ENCODE data around the gene SP6.

SP6 gene

GRCh38 chr17:47895856-47896671 lies 45.1 kb upstream of the SP6 start, which contains the start of gene SP2:
Gene SP2 (plus strand): TSS chr17:47896236. CDS start chr17:47896287, 51 bp downstream.
- ChIA-PET POLR2A (interaction anchor here (0.6 to 1.6 kb wide), 14 partner anchors 9 to 104 kb away, joined by 3 to 6 read pairs (median 4); partner anchors contain the start of genes CDK5RAP3, LRRC46, MRPL10 and PNPO), CTCF (interaction anchor here (0.8 to 18.8 kb wide), 10 partner anchors 11 to 55 kb away, joined by 3 to 1547 read pairs (median 5); partner anchors contain the start of genes PNPO, SCRN2 and SP6)
- peak; percentile 100 for DNase-seq (ENCODE audit: low read depth, low spot score)
- TF ChIP-seq CTCF (IDR thresholded peaks at IDR 0.05; ENCODE audit: insufficient read depth, low read length, missing control alignments): peak; percentile 10
- peak within 1 kb of the TSS; percentile 96 for H3K4me3 ChIP-seq (ENCODE audit: low read depth, low read length)

- TF ChIP-seq CTCF (IDR thresholded peaks at IDR 0.05; ENCODE audit: insufficient read depth, low read length, missing control alignments): no peak
- peak overlapping the region; percentile 93 for H3K4me3 ChIP-seq (ENCODE audit: low read depth, low read length)
- DNase-seq (ENCODE audit: low read depth, low spot score): no peak
- ChIA-PET POLR2A (interaction anchor here (0.6 to 1.6 kb wide), 13 partner anchors 9 to 105 kb away, joined by 3 to 6 read pairs (median 4); partner anchors contain the start of genes CDK5RAP3, LRRC46, MRPL10 and PNPO), CTCF (interaction anchor here (0.9 to 18.8 kb wide), 8 partner anchors 11 to 54 kb away, joined by 3 to 1547 read pairs (median 6); partner anchors contain the start of genes PNPO, SCRN2 and SP6)
Measured at GRCh38 chr17:47895347-47895855, 44.4 kb upstream of the SP6 start.

DNA sequence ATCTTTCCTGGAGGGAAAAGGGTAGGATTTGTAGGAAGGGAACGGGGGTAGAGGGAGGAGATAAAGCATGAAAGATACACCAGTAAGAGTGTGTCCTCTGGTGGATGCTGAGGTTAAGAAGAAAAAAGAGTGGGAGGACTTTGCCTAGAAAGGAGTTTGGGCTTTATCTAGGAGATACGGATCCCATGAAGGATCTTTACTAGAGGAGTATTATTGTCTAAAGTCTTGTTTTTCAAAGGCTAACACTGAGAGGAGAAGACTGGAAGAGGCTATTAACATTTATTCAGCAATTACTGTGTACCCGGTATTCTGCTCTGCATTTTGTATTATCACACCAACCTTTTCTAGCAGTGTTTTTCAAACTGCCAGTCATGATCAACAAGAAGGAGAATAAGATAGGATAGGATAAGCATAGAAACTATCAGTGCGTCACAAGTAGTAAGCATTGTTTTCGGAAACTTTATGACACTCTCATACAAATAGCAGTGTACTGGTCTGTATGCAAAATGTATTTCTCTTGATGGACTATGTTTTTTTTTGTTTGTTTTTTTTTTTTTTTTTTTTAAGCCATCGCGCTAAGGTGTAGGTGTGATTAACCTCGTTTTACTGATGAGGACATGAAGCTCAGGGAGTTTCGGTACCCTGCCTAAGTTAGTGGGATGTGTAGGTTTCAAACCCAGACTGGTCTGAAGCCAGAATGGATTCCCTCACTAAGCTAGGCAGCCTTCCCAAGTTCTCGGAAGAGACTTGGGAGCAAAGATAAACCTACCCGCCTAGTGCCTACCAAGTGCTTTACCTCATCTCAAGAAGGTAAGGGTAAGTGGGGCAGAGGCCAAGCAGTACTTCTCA lies 43.8 kb upstream of the SP6 start:
- peak overlapping the region; percentile 93 for H3K4me3 ChIP-seq (ENCODE audit: low read depth, low read length)
- ChIA-PET CTCF (interaction anchor here (0.9 to 18.8 kb wide), 11 partner anchors 10 to 231 kb away, joined by 3 to 1547 read pairs (median 6); partner anchors contain the start of genes CDK5RAP3, PNPO, SCRN2 and SP6), POLR2A (interaction anchor here (0.9 to 1.6 kb wide), 5 partner anchors 11 to 57 kb away, joined by 3 to 6 read pairs (median 4); partner anchors contain the start of genes PNPO and SCRN2)
- DNase-seq (ENCODE audit: low read depth, low spot score): no peak
- no peak for TF ChIP-seq CTCF (IDR thresholded peaks at IDR 0.05; ENCODE audit: insufficient read depth, low read length, missing control alignments)

DNA sequence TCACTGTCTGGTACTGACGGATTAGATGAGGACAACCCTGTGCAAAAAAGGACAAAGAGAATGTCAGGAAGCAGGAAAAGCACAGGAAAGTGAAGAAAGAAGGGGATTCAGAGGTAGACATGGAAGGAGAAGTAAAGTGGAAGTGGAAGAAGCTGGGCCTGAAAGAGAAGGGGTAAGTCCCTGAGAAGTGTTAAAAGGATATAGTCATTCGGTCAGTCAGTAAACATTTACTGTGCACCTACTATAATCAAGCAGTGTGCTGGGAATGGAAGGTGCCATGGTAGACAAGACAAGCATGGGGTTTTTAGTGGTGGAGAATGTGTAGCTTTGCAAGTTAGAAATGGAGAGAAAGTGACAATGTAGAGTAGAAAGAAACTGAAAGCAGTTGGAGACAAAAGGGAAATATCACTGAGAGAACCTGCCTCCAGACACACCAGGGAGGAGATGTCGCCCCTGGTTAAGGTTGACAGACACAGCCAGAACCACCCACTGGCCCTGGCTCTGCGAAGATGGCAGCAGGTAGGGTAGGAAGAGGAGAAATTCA lies 40.7 kb upstream of the SP6 start:
- ChIA-PET POLR2A (interaction anchor here (0.7 kb wide), 1 partner anchor 43 kb away, joined by 3 read pairs; no protein-coding TSS in a partner anchor), CTCF (interaction anchor here (0.8 to 18.8 kb wide), 13 partner anchors 11 to 127 kb away, joined by 3 to 1547 read pairs (median 4); partner anchors contain the start of genes LRRC46, MRPL10, PNPO and SCRN2)
- no peak for DNase-seq (ENCODE audit: low read depth, low spot score)
- H3K4me3 ChIP-seq (ENCODE audit: low read depth, low read length): no peak overlapping the region
- no peak for TF ChIP-seq CTCF (IDR thresholded peaks at IDR 0.05; ENCODE audit: insufficient read depth, low read length, missing control alignments)

DNA sequence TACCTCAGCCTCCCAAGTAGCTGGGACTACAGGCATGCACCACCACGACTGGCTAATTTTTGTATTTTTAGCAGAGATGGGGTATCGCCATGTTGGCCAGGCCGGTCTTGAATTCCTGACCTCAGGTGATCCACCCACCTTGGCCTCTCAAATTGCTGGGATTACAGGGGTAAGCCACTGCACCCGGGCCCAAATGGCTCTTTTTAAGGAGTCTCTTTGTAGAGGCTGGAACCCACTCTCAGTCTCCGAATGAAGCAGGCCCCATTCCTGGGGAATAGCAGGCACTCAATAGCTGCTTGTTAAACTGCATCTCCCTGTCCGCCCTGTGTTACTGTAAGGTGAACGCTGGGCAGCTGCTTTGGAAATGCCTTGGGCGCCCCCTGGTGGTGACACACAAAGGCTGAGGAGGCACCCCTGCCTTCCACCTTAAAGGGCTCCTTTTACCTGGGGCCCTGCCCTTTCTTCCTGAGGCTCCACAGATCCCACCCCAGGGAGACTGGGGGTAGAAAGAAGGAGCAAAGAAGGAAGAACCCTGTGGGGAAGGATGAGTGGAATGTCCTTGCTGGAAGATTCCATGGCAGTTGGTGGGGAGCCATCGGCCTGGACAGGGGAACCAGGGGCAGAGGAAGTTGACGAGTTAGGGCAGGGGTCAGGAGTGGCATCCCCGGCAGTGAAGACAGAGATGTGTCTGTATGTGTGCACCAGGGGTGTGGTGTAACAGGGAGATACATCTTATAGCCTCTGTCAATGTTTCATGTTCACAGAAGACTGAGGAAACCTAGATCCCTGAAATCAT lies 39.0 kb upstream of the SP6 start:
- TF ChIP-seq CTCF (IDR thresholded peaks at IDR 0.05; ENCODE audit: insufficient read depth, low read length, missing control alignments): peak; percentile 89
- ChIA-PET POLR2A (no interaction called here), CTCF (interaction anchor here (0.6 to 18.8 kb wide), 28 partner anchors 8 to 241 kb away, joined by 3 to 1547 read pairs (median 4); partner anchors contain the start of genes LRRC46, MRPL10, OSBPL7 and PNPO)
- DNase-seq (ENCODE audit: low read depth, low spot score): no peak
- no peak overlapping the region for H3K4me3 ChIP-seq (ENCODE audit: low read depth, low read length)
